ENCODE measurements around the gene CD44.
"Not testable (repeated sequence)": the region's sequence is repeated elsewhere in the genome, so short reads cannot be mapped to it uniquely, and the experiment has no call there.

Gene CD44

GRCh38 chr11:35211952-35212351, 73.0 kb downstream of the CD44 start:
- no peak for DNase-seq (ENCODE audit: low read depth in 2 of 2)

- no peak for DNase-seq (ENCODE audit: low read depth in 2 of 2)
These were observed 75.3 kb downstream of the CD44 start for GRCh38 chr11:35214226-35214770.

GRCh38 chr11:35214792-35215193, 75.8 kb downstream of the CD44 start:
- no peak for DNase-seq (ENCODE audit: low read depth in 2 of 2)

- no peak for DNase-seq (ENCODE audit: low read depth in 2 of 2)
These were observed 77.0 kb downstream of the CD44 start for GRCh38 chr11:35215945-35216344.

GRCh38 chr11:35216962-35217678, 78.1 kb downstream of the CD44 start:
- DNase-seq (ENCODE audit: low read depth in 2 of 2), result no peak

GRCh38 chr11:35218956-35219355, 80.0 kb downstream of the CD44 start:
- DNase-seq (ENCODE audit: low read depth in 2 of 2), result no peak

- DNase-seq (ENCODE audit: low read depth in 2 of 2), result no peak
These were observed 84.4 kb downstream of the CD44 start for GRCh38 chr11:35223371-35223796.

- DNase-seq (ENCODE audit: low read depth in 2 of 2), result no peak
These were observed 85.0 kb downstream of the CD44 start for GRCh38 chr11:35223991-35224390.

- DNase-seq (ENCODE audit: low read depth in 2 of 2), result no peak
These were observed 87.1 kb downstream of the CD44 start for GRCh38 chr11:35225946-35226520.

- DNase-seq (ENCODE audit: low read depth in 2 of 2), result not testable (repeated sequence)
These were observed 87.8 kb downstream of the CD44 start for GRCh38 chr11:35226756-35227155.

- no peak for DNase-seq (ENCODE audit: low read depth in 2 of 2)
These were observed 88.8 kb downstream of the CD44 start for GRCh38 chr11:35227576-35228327.

GRCh38 chr11:35228328-35228725, 89.4 kb downstream of the CD44 start:
- DNase-seq (ENCODE audit: low read depth in 2 of 2), result no peak

GRCh38 chr11:35230388-35230787, 91.4 kb downstream of the CD44 start:
- DNase-seq (ENCODE audit: low read depth in 2 of 2), result no peak

- DNase-seq (ENCODE audit: low read depth in 2 of 2), result no peak
These were observed 92.3 kb downstream of the CD44 start for GRCh38 chr11:35231076-35231860.

GRCh38 chr11:35232891-35233330, 93.9 kb downstream of the CD44 start:
- no peak for DNase-seq (ENCODE audit: low read depth in 2 of 2)

- DNase-seq (ENCODE audit: low read depth in 2 of 2), result no peak
These were observed 94.5 kb downstream of the CD44 start for GRCh38 chr11:35233518-35233917.

- DNase-seq (ENCODE audit: low read depth in 2 of 2), result no peak
These were observed 95.6 kb downstream of the CD44 start for GRCh38 chr11:35234460-35235156.

GRCh38 chr11:35235157-35235468, 96.1 kb downstream of the CD44 start:
- DNase-seq (ENCODE audit: low read depth in 2 of 2), result no peak

- DNase-seq (ENCODE audit: low read depth in 2 of 2), result no peak
These were observed 96.5 kb downstream of the CD44 start for GRCh38 chr11:35235498-35235897.

GRCh38 chr11:35235936-35236666, 97.1 kb downstream of the CD44 start:
- peak in 1 of 2 donors; percentile 43 for DNase-seq (ENCODE audit: low read depth in 2 of 2)

- no peak for DNase-seq (ENCODE audit: low read depth in 2 of 2)
These were observed 97.7 kb downstream of the CD44 start for GRCh38 chr11:35236667-35237003.
